AG10803 (cell line): ENCODE measurements around the gene HUNK.

Experiments used
- DNase-seq: peaks from one replicate; pipeline ENCODE4 v3.0.0; 2010; ENCODE audit warnings: low read depth
- H3K4me3 ChIP-seq: 2 replicates; pipeline ENCODE4 v1.5.1; 2011; ENCODE audit warnings: mild to moderate bottlenecking, low read length, control low read depth
- TF ChIP-seq, protein P1 (sequence below): conservative IDR thresholded peaks from 2 replicates; pipeline ENCODE4 v1.5.1; 2011; ENCODE audit warnings: mild to moderate bottlenecking, low read length, control low read depth, inconsistent platforms

HUNK gene

DNA sequence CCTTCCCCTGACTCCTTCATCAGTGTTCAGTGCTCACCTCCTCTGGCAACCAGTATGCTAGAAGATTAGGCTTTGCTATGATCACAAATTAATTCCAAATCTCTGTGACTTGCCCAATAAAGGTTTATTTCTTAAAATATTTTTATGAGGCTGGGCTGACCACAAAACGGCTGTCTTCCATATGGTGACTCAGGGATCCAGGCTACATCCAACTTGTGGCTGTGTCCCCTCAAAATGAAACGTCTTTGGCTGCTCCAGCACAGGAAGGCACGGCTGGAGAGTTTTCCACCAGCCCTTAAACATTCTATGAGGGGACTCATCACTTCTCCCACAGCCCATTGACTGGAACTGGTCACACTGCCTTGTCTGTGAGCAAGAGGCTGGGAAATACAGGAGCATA, 131.5 kb downstream of the HUNK start:
- H3K4me3 ChIP-seq = no peak overlapping the region
- TF ChIP-seq, protein P1, sequence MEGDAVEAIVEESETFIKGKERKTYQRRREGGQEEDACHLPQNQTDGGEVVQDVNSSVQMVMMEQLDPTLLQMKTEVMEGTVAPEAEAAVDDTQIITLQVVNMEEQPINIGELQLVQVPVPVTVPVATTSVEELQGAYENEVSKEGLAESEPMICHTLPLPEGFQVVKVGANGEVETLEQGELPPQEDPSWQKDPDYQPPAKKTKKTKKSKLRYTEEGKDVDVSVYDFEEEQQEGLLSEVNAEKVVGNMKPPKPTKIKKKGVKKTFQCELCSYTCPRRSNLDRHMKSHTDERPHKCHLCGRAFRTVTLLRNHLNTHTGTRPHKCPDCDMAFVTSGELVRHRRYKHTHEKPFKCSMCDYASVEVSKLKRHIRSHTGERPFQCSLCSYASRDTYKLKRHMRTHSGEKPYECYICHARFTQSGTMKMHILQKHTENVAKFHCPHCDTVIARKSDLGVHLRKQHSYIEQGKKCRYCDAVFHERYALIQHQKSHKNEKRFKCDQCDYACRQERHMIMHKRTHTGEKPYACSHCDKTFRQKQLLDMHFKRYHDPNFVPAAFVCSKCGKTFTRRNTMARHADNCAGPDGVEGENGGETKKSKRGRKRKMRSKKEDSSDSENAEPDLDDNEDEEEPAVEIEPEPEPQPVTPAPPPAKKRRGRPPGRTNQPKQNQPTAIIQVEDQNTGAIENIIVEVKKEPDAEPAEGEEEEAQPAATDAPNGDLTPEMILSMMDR = no peak
- DNase-seq = peak; percentile 33

GRCh38 chr21:32007456-32007855, 134.6 kb downstream of the HUNK start:
- no peak overlapping the region for H3K4me3 ChIP-seq
- peak; percentile 88 for DNase-seq
- TF ChIP-seq, protein P1 = no peak

GRCh38 chr21:32008714-32009113, 135.9 kb downstream of the HUNK start:
- no peak overlapping the region for H3K4me3 ChIP-seq
- TF ChIP-seq, protein P1 = no peak
- no peak for DNase-seq

DNA sequence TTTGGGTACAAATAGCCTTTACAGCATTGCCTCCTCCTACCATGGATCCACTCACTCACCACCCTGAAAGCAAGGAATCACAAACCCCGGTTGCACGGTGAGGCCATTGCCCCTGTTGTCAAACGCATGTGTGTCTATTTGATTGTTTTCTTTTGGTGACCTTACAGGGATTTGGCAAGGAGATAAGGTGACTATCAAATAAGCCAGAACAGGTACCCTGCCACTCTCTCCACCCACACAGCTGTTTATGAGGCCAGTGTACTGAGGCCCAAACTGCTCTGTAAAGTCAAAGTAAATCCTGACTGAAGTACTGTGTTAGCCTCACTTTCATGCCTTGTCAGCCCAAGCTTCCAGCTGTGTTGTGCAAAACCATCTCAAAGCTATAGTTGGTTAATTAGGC, 136.4 kb downstream of the HUNK start:
- DNase-seq = no peak
- no peak overlapping the region for H3K4me3 ChIP-seq
- TF ChIP-seq, protein P1 = no peak

GRCh38 chr21:32015461-32016139, 142.8 kb downstream of the HUNK start:
- H3K4me3 ChIP-seq = no peak overlapping the region
- no peak for DNase-seq
- TF ChIP-seq, protein P1 = no peak

GRCh38 chr21:32018381-32018780, 145.6 kb downstream of the HUNK start:
- no peak overlapping the region for H3K4me3 ChIP-seq
- TF ChIP-seq, protein P1 = no peak
- no peak for DNase-seq

GRCh38 chr21:32020564-32020963, 147.7 kb downstream of the HUNK start:
- no peak overlapping the region for H3K4me3 ChIP-seq
- TF ChIP-seq, protein P1 = no peak
- no peak for DNase-seq
